ENCODE results near the gene SIPA1L3. TPM values are rescaled to one million over a fixed set of nuclear protein-coding genes. Genes with fewer than 3 reads are reported as not detected.
"Not testable (repeated sequence)": the region's sequence is repeated elsewhere in the genome, so short reads cannot be mapped to it uniquely, and the experiment has no call there.

The SIPA1L3 gene
- total RNA-seq, 1 experiment from 2014 or later = 10.5 TPM

GRCh38 chr19:38068826-38069225, 161.8 kb downstream of the SIPA1L3 start:
- no peak for DNase-seq (ENCODE audit: low read depth)

- peak; percentile 68 for DNase-seq (ENCODE audit: low read depth)
Measured at GRCh38 chr19:38070573-38070972, 163.6 kb downstream of the SIPA1L3 start.

- not testable (repeated sequence) for DNase-seq (ENCODE audit: low read depth)
Measured at GRCh38 chr19:38071054-38071453, 164.0 kb downstream of the SIPA1L3 start.

- no peak for DNase-seq (ENCODE audit: low read depth)
Measured at GRCh38 chr19:38071647-38072046, 164.6 kb downstream of the SIPA1L3 start.

GRCh38 chr19:38072776-38073750, 166.1 kb downstream of the SIPA1L3 start:
- DNase-seq (ENCODE audit: low read depth) = no peak

- DNase-seq (ENCODE audit: low read depth) = no peak
Measured at GRCh38 chr19:38073841-38074685, 167.1 kb downstream of the SIPA1L3 start.

GRCh38 chr19:38076337-38076736, 169.3 kb downstream of the SIPA1L3 start:
- DNase-seq (ENCODE audit: low read depth) = no peak

- no peak for DNase-seq (ENCODE audit: low read depth)
Measured at GRCh38 chr19:38078302-38078930, 171.4 kb downstream of the SIPA1L3 start.

GRCh38 chr19:38079926-38080380, 172.9 kb downstream of the SIPA1L3 start:
- DNase-seq (ENCODE audit: low read depth) = peak; percentile 92

- DNase-seq (ENCODE audit: low read depth) = no peak
Measured at GRCh38 chr19:38081547-38082255, 174.7 kb downstream of the SIPA1L3 start.

- no peak for DNase-seq (ENCODE audit: low read depth)
Measured at GRCh38 chr19:38082256-38083118, 175.5 kb downstream of the SIPA1L3 start.

GRCh38 chr19:38084196-38084595, 177.2 kb downstream of the SIPA1L3 start:
- no peak for DNase-seq (ENCODE audit: low read depth)

- DNase-seq (ENCODE audit: low read depth) = no peak
Measured at GRCh38 chr19:38089440-38089839, 182.4 kb downstream of the SIPA1L3 start.

GRCh38 chr19:38093154-38093553, 186.1 kb downstream of the SIPA1L3 start:
- DNase-seq (ENCODE audit: low read depth) = no peak

GRCh38 chr19:38093587-38093986, 186.6 kb downstream of the SIPA1L3 start:
- DNase-seq (ENCODE audit: low read depth) = no peak

GRCh38 chr19:38095411-38096308, 188.7 kb downstream of the SIPA1L3 start:
- peak; percentile 70 for DNase-seq (ENCODE audit: low read depth)

GRCh38 chr19:38099966-38100365, 193.0 kb downstream of the SIPA1L3 start:
- DNase-seq (ENCODE audit: low read depth) = no peak

GRCh38 chr19:38100589-38100988, 193.6 kb downstream of the SIPA1L3 start:
- DNase-seq (ENCODE audit: low read depth) = no peak

- no peak for DNase-seq (ENCODE audit: low read depth)
Measured at GRCh38 chr19:38101723-38102122, 194.7 kb downstream of the SIPA1L3 start.

All from RPMI7951 (cell line).